ENCODE measurements around the gene HS3ST1.

GRCh38 chr4:11470438-11471045, 41.8 kb upstream of the HS3ST1 start:
- TF ChIP-seq POLR2A (IDR thresholded peaks at IDR 0.05; ENCODE audit: low read depth, low read length) (no peak), POLR2AphosphoS5 (IDR thresholded peaks at IDR 0.05; ENCODE audit: low read depth, low read length) (no peak), TAF1 (IDR thresholded peaks at IDR 0.05; ENCODE audit: borderline replicate concordance, low read depth, low read length) (no peak)
